Activated gamma-delta T cell treated with Interleukin-2 at 50 U/mL for 16 hours (primary cell): ENCODE data around the gene NPW.

Experiments
- DNase-seq: peaks from one replicate; pipeline ENCODE4 v3.0.0-alpha.2; 2020

NPW gene

DNA sequence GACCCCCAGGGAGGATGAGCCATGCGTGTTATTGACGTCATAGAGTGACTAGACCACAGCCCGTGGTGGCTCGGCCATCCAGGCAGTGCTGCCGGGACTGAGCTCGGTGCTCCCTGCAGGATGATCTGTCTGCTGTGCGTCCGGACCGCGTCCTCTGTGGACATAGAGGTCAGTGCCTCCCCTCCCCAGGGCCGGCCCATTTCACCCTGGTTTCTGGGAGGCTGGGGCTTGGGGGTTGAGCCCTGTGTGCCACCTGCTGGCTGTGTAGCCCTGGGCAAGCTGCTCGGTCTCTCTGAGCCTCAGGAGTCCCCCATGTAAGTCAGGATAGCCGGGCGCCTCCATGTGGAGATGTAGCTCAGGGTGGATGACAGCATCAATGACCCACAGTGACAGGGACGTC lies 36.5 kb downstream of the NPW start:
- DNase-seq = no peak

DNA sequence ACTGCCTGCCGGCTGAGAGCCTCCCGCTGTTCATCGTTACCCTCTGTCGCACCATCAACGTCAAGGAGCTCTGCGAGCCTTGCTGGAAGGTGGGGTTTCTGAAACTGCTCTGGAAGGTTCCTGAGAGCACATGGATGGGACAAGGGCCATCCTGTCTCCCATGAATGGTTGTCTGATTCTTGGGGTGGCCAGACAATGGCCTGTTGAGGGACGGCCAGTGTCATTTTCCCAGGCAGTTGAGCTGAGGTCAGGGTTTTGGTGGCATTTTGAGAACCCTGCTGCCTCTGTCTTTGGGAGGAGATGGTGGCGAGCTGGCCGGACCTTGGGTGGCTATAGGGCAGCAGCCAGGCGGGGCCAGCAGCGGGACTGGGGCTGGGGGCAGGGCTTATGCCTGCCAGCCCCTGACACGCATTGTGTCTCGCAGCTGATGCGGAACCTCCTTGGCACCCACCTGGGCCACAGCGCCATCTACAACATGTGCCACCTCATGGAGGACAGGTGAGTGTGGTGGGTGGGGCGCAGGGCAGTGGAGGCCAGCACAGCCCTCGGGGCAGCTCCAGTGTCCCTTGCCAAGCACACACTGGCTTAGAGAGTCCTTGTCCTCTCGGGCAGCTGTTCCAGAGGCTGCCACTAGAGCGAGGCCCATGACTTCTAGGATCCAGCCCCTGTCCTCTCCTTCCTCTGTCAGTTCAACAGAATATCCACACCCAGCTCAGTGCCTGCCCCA lies 37.3 kb downstream of the NPW start:
- DNase-seq = no peak

DNA sequence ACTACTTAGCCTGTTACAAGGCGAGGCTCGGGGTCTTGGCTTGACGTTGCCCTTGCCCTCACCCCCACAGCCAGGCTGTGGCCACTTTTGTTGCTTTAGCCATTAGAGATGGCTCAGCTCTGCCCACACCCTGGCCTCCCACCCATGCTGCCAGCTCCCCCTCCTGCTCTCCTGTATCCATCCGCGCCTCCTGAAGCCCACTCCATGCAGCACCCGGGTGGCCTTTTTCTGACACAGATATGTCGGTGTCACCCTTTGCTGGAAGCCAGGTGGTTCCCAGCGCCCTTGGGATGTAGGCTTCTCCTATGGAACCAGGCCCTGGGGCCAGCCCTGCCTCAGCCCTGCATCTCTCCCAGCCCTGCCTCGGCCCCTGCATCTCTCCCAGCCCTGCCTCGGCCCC lies 37.9 kb downstream of the NPW start:
- no peak for DNase-seq

DNA sequence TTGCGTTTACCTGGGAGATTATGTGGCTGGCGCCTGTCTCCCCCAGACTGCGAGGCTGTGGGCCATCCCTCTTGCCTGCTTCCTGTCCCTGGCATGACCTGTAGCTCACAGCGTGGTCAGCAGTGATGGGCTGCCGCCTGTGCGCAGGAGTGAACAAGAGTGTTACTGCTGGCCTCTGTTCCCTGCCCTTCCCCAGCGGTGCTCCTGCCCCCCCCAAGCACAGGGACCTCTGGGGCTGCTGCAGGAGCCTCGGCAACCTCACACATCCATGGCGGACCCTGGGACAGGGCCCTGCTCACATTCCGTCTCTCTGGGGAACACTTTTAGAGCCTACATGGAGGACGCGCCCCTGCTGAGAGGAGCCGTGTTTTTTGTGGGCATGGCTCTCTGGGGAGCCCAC lies 38.8 kb downstream of the NPW start:
- no peak for DNase-seq

DNA sequence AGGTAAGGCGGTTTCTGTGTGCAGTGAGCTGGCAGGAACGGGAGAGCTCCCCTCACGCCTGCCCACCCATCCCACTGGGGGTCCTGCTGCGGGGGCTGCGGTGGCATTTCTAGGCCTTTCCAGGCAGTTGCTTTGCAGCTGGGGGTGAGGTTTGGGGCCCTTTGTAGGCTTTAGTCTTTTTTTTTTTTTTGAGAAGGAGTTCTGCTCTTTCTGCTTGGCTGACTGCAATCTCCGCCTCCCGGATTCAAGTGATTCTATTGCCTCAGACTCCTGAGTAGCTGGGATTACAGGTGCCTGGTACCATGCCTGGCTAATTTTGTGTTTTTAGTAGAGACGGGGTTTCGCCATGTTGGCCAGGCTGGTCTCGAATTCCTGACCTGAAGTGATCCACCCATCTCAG lies 39.3 kb downstream of the NPW start:
- DNase-seq = no peak

DNA sequence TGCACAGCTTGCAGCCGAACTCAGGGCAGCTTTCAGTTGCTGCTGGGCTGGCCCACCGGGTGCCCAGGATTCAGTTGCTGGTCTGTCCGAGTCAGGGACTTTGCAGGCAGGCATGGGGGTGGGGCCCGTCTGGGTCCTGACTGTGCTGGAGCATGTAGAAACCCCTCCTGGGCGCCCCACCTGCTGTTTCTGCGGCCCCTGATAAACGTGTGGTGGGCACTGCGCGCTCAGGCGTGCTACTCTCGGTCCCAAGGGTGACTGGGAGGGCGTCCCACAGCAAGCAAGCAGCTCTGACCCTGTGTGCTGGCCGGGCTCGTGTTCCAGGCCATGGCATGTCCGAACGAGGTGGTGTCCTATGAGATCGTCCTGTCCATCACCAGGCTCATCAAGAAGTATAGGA lies 40.8 kb downstream of the NPW start:
- DNase-seq = no peak

DNA sequence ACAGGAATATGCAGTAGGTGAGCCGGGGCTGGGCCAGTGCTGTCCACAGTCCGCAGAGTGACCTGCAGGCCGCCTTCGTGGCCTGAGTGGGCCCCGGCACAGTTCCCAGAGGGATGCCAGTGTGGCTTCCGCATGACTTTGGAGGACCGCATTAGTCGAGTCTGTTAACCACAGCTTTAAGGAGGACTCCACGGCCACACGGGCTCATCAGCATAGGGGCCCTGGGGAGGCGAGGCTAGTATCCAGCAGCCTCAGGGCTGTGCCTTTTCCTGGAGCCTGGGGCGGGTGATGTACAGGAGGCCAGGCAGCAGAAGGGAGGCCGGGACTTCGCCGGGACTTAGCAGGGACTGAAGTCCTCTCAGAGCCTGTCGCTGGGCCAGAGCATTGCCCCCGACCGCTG lies 41.4 kb downstream of the NPW start:
- DNase-seq = no peak

DNA sequence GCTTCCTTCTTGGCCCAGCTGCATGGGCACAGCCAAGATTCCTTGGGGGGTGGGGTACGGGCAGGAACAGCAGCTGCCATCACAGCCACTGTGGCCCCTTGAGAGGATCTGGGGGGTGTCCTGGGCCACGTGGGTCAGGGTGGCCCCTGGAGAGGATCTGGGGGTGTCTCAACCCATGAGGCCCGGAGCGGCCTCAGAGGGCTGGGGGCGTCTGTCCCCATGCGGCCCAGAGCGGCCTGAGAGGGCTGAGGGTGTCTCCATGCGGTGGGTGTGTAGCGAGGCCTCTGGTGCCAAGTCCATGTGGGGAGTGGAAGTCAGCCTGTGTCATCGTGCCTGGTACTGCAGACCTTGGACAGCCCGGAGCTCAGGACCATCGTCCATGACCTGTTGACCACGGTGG lies 41.9 kb downstream of the NPW start:
- no peak for DNase-seq

DNA sequence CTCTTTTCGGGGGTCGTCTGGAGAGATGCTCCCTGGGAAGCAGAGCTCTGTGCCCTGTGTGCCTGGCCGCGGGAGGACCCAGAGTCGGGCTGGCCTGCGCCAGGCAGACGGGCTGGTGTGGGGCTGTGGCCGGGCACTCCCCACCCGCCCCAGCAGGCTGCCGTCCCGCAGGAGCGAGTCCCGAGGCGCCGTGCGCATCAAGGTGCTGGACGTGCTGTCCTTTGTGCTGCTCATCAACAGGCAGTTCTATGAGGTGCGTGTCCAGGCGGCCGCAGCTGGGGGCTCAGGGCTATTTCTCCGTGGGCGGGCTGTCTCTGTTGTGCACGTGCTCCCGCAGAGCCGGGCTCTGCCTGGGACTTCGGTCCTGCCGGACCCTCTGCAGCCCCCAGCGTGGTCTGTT lies 43.2 kb downstream of the NPW start:
- no peak for DNase-seq

DNA sequence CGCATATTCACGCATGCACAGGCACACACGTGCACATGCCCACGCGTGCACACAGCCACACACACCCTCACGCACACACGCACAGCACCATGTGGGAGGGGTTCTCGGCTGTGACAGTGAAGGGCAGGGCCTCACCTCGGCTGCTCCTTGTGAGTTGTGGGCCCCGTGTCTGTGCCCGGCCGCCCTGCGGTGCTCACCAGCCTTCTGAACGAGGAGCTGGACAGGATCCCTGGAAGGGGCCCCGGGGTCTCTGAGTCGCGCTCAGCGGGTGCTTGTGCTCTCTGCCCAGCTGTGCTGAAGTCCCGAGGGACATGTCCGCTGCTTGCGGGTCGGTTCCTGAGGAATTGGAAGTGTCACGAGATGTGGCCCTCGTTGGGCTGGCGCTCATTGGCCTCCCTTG lies 44.3 kb downstream of the NPW start:
- no peak for DNase-seq

DNA sequence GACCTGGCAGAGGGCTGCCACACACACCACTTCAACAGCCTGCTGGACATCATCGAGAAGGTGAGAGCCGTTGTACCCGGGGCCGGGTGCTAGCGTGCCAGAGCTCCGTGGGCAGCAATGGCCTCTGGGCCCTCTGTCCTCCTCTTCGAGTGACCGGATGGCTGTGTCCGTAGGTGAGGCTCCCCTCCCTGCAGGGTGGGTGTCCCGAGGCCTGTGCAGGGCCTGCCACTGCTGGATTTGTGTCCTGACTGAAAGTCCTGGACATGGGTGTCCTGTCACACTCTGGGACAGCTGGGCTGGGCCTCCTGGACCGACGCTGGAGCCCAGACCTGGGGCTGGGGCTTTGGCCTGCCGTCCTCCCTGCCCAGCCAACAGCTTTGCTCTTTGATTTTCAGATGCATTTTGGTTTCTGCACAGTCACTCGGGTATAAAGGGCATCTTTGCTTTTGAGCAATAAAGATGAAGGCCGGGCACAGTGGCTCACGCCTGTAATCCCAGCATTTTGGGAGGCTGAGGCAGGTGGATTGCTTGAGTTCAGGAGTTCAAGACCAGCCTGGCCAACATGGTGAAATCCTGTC lies 44.9 kb downstream of the NPW start:
- no peak for DNase-seq

DNA sequence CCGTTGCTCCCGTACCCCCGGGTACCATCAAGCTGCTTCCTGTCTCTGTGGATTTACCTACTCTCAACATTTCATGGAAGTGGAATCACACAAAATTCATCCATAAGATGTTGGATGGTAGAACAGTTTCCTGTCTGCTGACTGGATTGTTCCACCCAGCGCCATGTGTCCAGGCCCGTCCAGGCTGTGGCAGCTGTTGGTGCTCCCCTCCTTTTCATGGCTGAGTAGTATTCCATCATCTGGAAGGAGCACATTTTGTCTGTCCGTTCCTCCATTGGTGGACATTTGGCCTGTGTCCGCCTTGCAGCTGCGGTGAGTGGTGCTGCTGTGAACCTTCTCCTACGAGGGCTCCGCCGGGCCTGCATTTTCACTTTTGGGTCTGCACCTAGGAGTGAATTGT lies 46.6 kb downstream of the NPW start:
- no peak for DNase-seq
